IMR-90 (cell line): ENCODE measurements around the gene ATXN1. TPM values are rescaled to one million over a fixed set of nuclear protein-coding genes. Genes with fewer than 3 reads are reported as not detected.

Source experiments
- ATAC-seq: fragments of 200-7000 bp; cut with Tn5 transposase; 2 replicates; pipeline ENCODE4 v1.9.1; 2020; ENCODE audit warnings: low read depth, mild to moderate bottlenecking, moderate library complexity
- BruUV-seq: library from RNA; stranded (reverse); fragments of 400-500 nt; replicated peaks from 2 replicates; lab custom pipeline; 2021; lab: Mats Ljungman, UMichigan
- CTCF ChIA-PET: fragments of 300-600 bp; formaldehyde crosslinking; extraction: SDS; loops from one replicate; lab custom pipeline; 2021; ENCODE audit warnings: antibody characterized with exemption; lab: Yijun Ruan, JAX
- POLR2A ChIA-PET: fragments of 300-600 bp; sonication (Branson Sonifier 250); formaldehyde crosslinking; loops from one replicate; lab custom pipeline; 2022; ENCODE audit warnings: antibody characterized with exemption; ENCODE audit not compliant: unreplicated experiment; lab: Charles Lee
- DNase-seq: peaks from one replicate; pipeline ENCODE4 v3.0.0; 2013
- H2AFZ ChIP-seq: replicated peaks from 2 replicates; pipeline ENCODE3; 2013; ENCODE audit warnings: low read length, mild to moderate bottlenecking; ENCODE audit not compliant: poor library complexity
- H2AK5ac ChIP-seq: 2 replicates; pipeline ENCODE4 v1.6.1; 2013; ENCODE audit warnings: low read depth, low read length, inconsistent platforms
- H2AK9ac ChIP-seq: replicated peaks from 2 replicates; pipeline ENCODE3; 2013; ENCODE audit warnings: mild to moderate bottlenecking, low read depth, low read length, moderate library complexity; ENCODE audit not compliant: poor library complexity
- H2BK120ac ChIP-seq: 2 replicates; pipeline ENCODE4 v1.6.1; 2013; ENCODE audit warnings: low read depth, low read length, inconsistent platforms
- H2BK15ac ChIP-seq: 3 replicates; pipeline ENCODE4 v1.6.1; 2013; ENCODE audit warnings: low read depth, low read length, inconsistent platforms
- H2BK20ac ChIP-seq: 2 replicates; pipeline ENCODE4 v1.6.1; 2013; ENCODE audit warnings: low read depth, mild to moderate bottlenecking, inconsistent platforms, low read length, moderate library complexity
- H2BK5ac ChIP-seq: 2 replicates; pipeline ENCODE4 v1.6.1; 2013; ENCODE audit warnings: mild to moderate bottlenecking, low read depth, low read length, inconsistent platforms; ENCODE audit not compliant: poor library complexity, severe bottlenecking
- H3K14ac ChIP-seq: replicated peaks from 2 replicates; pipeline ENCODE4 v1.6.1; 2013; ENCODE audit warnings: low read depth, low read length, inconsistent platforms
- H3K18ac ChIP-seq: 2 replicates; pipeline ENCODE4 v1.6.1; 2013; ENCODE audit warnings: low read depth, low read length, control low read depth
- H3K23ac ChIP-seq: 2 replicates; pipeline ENCODE4 v1.6.1; 2013; ENCODE audit warnings: low read depth, low read length, inconsistent platforms
- H3K27ac ChIP-seq: 2 replicates; pipeline ENCODE4 v1.5.1; 2013; ENCODE audit warnings: mild to moderate bottlenecking, control low read depth, low read length; ENCODE audit not compliant: insufficient read depth
- H3K27me3 ChIP-seq: 2 replicates; pipeline ENCODE4 v1.6.1; 2013; ENCODE audit warnings: low read length; ENCODE audit not compliant: control insufficient read depth, insufficient read depth
- H3K36me3 ChIP-seq: 2 replicates; pipeline ENCODE4 v1.6.1; 2013; ENCODE audit warnings: low read length, mixed read lengths; ENCODE audit not compliant: control insufficient read depth, insufficient read depth
- H3K4ac ChIP-seq: 2 replicates; pipeline ENCODE4 v1.6.1; 2013; ENCODE audit warnings: low read depth, low read length, inconsistent platforms
- H3K4me1 ChIP-seq: 2 replicates; pipeline ENCODE4 v1.6.1; 2013; ENCODE audit warnings: low read length, mixed read lengths; ENCODE audit not compliant: control insufficient read depth, insufficient read depth
- H3K4me2 ChIP-seq: 2 replicates; pipeline ENCODE4 v1.6.1; 2013; ENCODE audit warnings: low read depth, mild to moderate bottlenecking, control low read depth, low read length, moderate library complexity
- H3K4me3 ChIP-seq: 2 replicates; pipeline ENCODE4 v1.5.1; 2013; ENCODE audit warnings: low read depth, mild to moderate bottlenecking, control low read depth, low read length, moderate library complexity; ENCODE audit not compliant: insufficient read depth
- H3K56ac ChIP-seq: 2 replicates; pipeline ENCODE4 v1.6.1; 2013; ENCODE audit warnings: low read length, inconsistent platforms; ENCODE audit not compliant: insufficient read depth; ENCODE audit errors: extremely low read depth
- H3K79me1 ChIP-seq, 2 experiments: 2 replicates each; pipeline ENCODE4 v1.6.1; 2013; ENCODE audit warnings: low read length in 2 of 2, inconsistent platforms in 1 of 2, low read depth in 1 of 2
- H3K9ac ChIP-seq: 2 replicates; pipeline ENCODE4 v1.6.1; 2013; ENCODE audit warnings: low read depth, low read length, control low read depth
- H3K9me1 ChIP-seq: 2 replicates; pipeline ENCODE4 v1.6.1; 2013; ENCODE audit warnings: low read length, inconsistent platforms; ENCODE audit not compliant: insufficient read depth
- H3K9me3 ChIP-seq: 2 replicates; pipeline ENCODE4 v1.6.1; 2013; ENCODE audit warnings: low read length; ENCODE audit not compliant: control insufficient read depth, insufficient read depth
- H4K20me1 ChIP-seq: 2 replicates; pipeline ENCODE4 v1.6.1; 2013; ENCODE audit warnings: low read length, inconsistent platforms; ENCODE audit not compliant: insufficient read depth
- H4K5ac ChIP-seq: 2 replicates; pipeline ENCODE4 v1.6.1; 2013; ENCODE audit warnings: mild to moderate bottlenecking, low read depth, low read length, control low read depth
- H4K8ac ChIP-seq, 2 experiments: 2 replicates each; pipeline ENCODE4 v1.6.1; 2013; ENCODE audit warnings: low read depth in 2 of 2, low read length in 2 of 2, control low read depth in 1 of 2, inconsistent platforms in 1 of 2
- H4K91ac ChIP-seq: 2 replicates; pipeline ENCODE4 v1.6.1; 2013; ENCODE audit warnings: low read depth, low read length, inconsistent platforms; ENCODE audit not compliant: insufficient read depth
- BHLHE40 ChIP-seq: fragments of 150-350 bp; IDR thresholded peaks from 2 replicates; pipeline ENCODE4 v1.6.1; 2016; ENCODE audit warnings: mild to moderate bottlenecking, low read depth, low read length
- CEBPB ChIP-seq: IDR thresholded peaks from 2 replicates; pipeline ENCODE4 v1.6.1; 2012; ENCODE audit warnings: low read depth, low read length, improper control_type of control experiment
- CHD1 ChIP-seq: IDR thresholded peaks from 2 replicates; pipeline ENCODE4 v1.6.1; 2012; ENCODE audit warnings: low read depth, low read length, improper control_type of control experiment
- CTCF ChIP-seq: conservative IDR thresholded peaks from 2 replicates; pipeline ENCODE4 v1.5.1; 2012; ENCODE audit warnings: mild to moderate bottlenecking, low read depth, low read length, improper control_type of control experiment
- FOS ChIP-seq: fragments of 150-350 bp; IDR thresholded peaks from 2 replicates; pipeline ENCODE4 v1.6.1; 2016; ENCODE audit warnings: low read depth, low read length
- MAFK ChIP-seq: IDR thresholded peaks from 2 replicates; pipeline ENCODE4 v1.6.1; 2012; ENCODE audit warnings: low read depth, low read length, improper control_type of control experiment
- MAZ ChIP-seq: IDR thresholded peaks from 2 replicates; pipeline ENCODE4 v1.6.1; 2012; ENCODE audit warnings: low read depth, mild to moderate bottlenecking, low read length, improper control_type of control experiment, moderate library complexity, borderline replicate concordance
- MXI1 ChIP-seq: IDR thresholded peaks from 2 replicates; pipeline ENCODE4 v1.6.1; 2012; ENCODE audit warnings: low read depth, mild to moderate bottlenecking, low read length, moderate library complexity, borderline replicate concordance
- NFE2L2 ChIP-seq: fragments of 150-350 bp; IDR thresholded peaks from 2 replicates; pipeline ENCODE4 v1.6.1; 2016; ENCODE audit warnings: low read depth, mild to moderate bottlenecking, low read length
- POLR2A ChIP-seq: IDR thresholded peaks from 2 replicates; pipeline ENCODE4 v1.6.1; 2012; ENCODE audit warnings: mild to moderate bottlenecking, low read depth, low read length
- RAD21 ChIP-seq: IDR thresholded peaks from 2 replicates; pipeline ENCODE4 v1.6.1; 2012; ENCODE audit warnings: low read length, improper control_type of control experiment
- RCOR1 ChIP-seq: IDR thresholded peaks from 2 replicates; pipeline ENCODE4 v1.6.1; 2012; ENCODE audit warnings: mild to moderate bottlenecking, low read length, improper control_type of control experiment; ENCODE audit not compliant: insufficient replicate concordance
- RFX5 ChIP-seq: IDR thresholded peaks from 2 replicates; pipeline ENCODE4 v1.8.0; 2012; ENCODE audit warnings: low read depth, mild to moderate bottlenecking, low read length, moderate library complexity
- SMC3 ChIP-seq: fragments of 150-350 bp; IDR thresholded peaks from 2 replicates; pipeline ENCODE4 v1.6.1; 2016; ENCODE audit warnings: low read depth, mild to moderate bottlenecking, antibody characterized with exemption, low read length, moderate library complexity
- USF2 ChIP-seq: fragments of 150-350 bp; IDR thresholded peaks from 2 replicates; pipeline ENCODE4 v1.6.1; 2017; ENCODE audit warnings: mild to moderate bottlenecking, antibody characterized with exemption, low read length, low read depth
- WGBS, 2 experiments: methylation state at CpG; one replicate each; pipeline versions ENCODE4 v1.1.5 to v1.1.7; 2013; ENCODE audit warnings: missing lambda C conversion rate in 2 of 2; ENCODE audit not compliant: insufficient read length in 1 of 2; ENCODE audit errors: extremely low coverage in 2 of 2; 5-methylcytosine and 5-hydroxymethylcytosine counted together
- dilution Hi-C: fragments of 300-500 bp; cut with HindIII; formaldehyde crosslinking; loops from one replicate; pipeline ENCODE4 v1.14.3; 2018; ENCODE audit warnings: low sequenced_read_pairs; ENCODE audit not compliant: unreplicated experiment
- in situ Hi-C: fragments of 300-500 bp; cut with MboI; formaldehyde crosslinking; loops from 3 replicates; pipeline ENCODE4 v1.14.3; 2019; ENCODE audit warnings: low sequenced_read_pairs, inconsistent platforms, mixed read lengths
- intact Hi-C: fragments of 100-400 bp; cut with micrococcal nuclease; formaldehyde crosslinking; loops from 2 replicates; pipeline ENCODE4 v1.10.0; 2022
- polyA plus RNA-seq, 3 experiments: library from polyadenylated mRNA; depleted of rRNA; stranded (reverse); fragments of >200 nt; gene quantifications; 2 replicates each; pipeline ENCODE4 v1.2.3, GENCODE V29; 2012; ENCODE audit warnings: low replicate concordance in 1 of 3
- total RNA-seq: library from RNA; depleted of rRNA; stranded (reverse); fragments of >200 nt; gene quantifications from 2 replicates; pipeline ENCODE4 v1.2.3, GENCODE V29; 2012
- TF ChIP-seq, protein P1 (sequence below): fragments of 150-350 bp; IDR thresholded peaks from 2 replicates; pipeline ENCODE4 v1.6.1; 2016; ENCODE audit warnings: low read depth, mild to moderate bottlenecking, low read length, moderate library complexity, borderline replicate concordance

The ATXN1 gene
- total and polyA plus RNA-seq, 2 of the 4 experiments (the other 2 are of a cell fraction), result 7.3 to 11.1 TPM

DNA sequence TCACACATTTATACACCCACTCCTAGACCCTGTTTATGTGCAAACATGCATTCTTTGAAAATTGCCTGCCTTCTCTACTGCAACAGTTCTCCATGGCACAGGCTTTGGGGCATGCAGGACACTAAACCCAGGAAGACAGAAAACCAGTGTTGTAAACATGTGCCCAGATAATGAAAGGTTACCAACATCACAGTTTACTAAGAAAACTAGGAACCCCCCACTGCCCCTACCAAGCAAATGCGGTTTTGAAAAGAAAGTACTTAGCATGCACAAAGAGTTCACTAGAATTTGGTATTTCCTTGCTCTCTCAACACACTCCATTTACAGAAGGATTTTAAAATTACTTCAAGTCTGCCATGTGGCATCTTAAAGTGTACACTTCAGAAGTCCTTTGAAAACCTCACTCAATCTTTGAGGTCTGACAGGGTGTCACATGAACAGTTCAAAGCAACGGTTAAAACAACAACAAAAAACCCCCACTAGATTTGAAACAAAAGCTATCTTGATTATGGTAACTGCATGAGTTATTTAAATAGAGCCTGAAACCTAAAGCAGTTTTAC lies 277.9 kb downstream of the ATXN1 start:
- dilution Hi-C loops (no loop called here), intact Hi-C loops (no loop called here), in situ Hi-C loops (no loop called here)
- Histone ChIP-seq H3K14ac (no peak overlapping the region), H3K79me1 (peaks cover 0 to 5% of the 10 kb centered on the region in 2 experiments; a peak in 3 of 4 replicates), H2BK120ac (no peak overlapping the region), H3K4me2 (no peak overlapping the region), H2BK5ac (no peak overlapping the region), H3K4me1 (no peaks in the 10 kb centered on the region; the same call in 1 of the 2 replicates), H4K5ac (no peak overlapping the region), H3K27ac (no peak overlapping the region), H3K36me3 (peaks cover 22% of the 10 kb centered on the region), H2AK9ac (no peak overlapping the region), H3K27me3 (no peaks in the 10 kb centered on the region), H4K91ac (no peak overlapping the region), H2BK20ac (no peak overlapping the region), H3K23ac (no peak overlapping the region), H3K4me3 (no peak overlapping the region), H4K8ac (no peak overlapping the region), H3K9ac (no peak overlapping the region), H2AFZ (no peak overlapping the region), H4K20me1 (no peaks in the 10 kb centered on the region), H3K56ac (no peak overlapping the region), H3K18ac (no peak overlapping the region), H3K9me1 (no peaks in the 10 kb centered on the region), H3K4ac (no peak overlapping the region), H3K9me3 (peaks cover 7% of the 10 kb centered on the region), H2AK5ac (no peak overlapping the region), H2BK15ac (no peak overlapping the region)
- DNase-seq, result no peak
- BruUV-seq, result no TSS peak
- ChIA-PET POLR2A (interaction anchor here (0.6 kb wide), 1 partner anchor 276 kb away, joined by 5 read pairs; no protein-coding TSS in a partner anchor), CTCF (interaction anchor here (0.6 kb wide), 1 partner anchor 10 kb away, joined by 12 read pairs; no protein-coding TSS in a partner anchor)
- TF ChIP-seq SMC3 (no peak), CTCF (no peak), RCOR1 (no peak), MAZ (no peak), POLR2A (no peak), RAD21 (no peak), MXI1 (no peak), RFX5 (no peak), CHD1 (no peak), MAFK (no peak), FOS (no peak), BHLHE40 (no peak), NFE2L2 (no peak), USF2 (no peak), CEBPB (no peak)
- TF ChIP-seq, protein P1, sequence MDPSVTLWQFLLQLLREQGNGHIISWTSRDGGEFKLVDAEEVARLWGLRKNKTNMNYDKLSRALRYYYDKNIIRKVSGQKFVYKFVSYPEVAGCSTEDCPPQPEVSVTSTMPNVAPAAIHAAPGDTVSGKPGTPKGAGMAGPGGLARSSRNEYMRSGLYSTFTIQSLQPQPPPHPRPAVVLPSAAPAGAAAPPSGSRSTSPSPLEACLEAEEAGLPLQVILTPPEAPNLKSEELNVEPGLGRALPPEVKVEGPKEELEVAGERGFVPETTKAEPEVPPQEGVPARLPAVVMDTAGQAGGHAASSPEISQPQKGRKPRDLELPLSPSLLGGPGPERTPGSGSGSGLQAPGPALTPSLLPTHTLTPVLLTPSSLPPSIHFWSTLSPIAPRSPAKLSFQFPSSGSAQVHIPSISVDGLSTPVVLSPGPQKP, result no peak
- WGBS, 2 experiments, result no CpG with 5 or more reads among the region's 2 CpGs
- no peak for ATAC-seq
